NCI-H510A (cell line): ENCODE data around the gene APOL2.
"Not testable (repeated sequence)": the region's sequence is repeated elsewhere in the genome, so short reads cannot be mapped to it uniquely, and the experiment has no call there.

Experiments used
- DNase-seq: peaks from one replicate; lab custom pipeline; 2025; lab: John Stamatoyannopoulos, UW

The APOL2 gene, protein sequence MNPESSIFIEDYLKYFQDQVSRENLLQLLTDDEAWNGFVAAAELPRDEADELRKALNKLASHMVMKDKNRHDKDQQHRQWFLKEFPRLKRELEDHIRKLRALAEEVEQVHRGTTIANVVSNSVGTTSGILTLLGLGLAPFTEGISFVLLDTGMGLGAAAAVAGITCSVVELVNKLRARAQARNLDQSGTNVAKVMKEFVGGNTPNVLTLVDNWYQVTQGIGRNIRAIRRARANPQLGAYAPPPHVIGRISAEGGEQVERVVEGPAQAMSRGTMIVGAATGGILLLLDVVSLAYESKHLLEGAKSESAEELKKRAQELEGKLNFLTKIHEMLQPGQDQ

GRCh38 chr22:36239401-36240171 lies at the start of gene APOL2:
TSS of gene APOL2 (minus strand) at chr22:36239527. CDS start at chr22:36233162, 6,365 bp downstream.
- DNase-seq, result peak; percentile 74

DNA sequence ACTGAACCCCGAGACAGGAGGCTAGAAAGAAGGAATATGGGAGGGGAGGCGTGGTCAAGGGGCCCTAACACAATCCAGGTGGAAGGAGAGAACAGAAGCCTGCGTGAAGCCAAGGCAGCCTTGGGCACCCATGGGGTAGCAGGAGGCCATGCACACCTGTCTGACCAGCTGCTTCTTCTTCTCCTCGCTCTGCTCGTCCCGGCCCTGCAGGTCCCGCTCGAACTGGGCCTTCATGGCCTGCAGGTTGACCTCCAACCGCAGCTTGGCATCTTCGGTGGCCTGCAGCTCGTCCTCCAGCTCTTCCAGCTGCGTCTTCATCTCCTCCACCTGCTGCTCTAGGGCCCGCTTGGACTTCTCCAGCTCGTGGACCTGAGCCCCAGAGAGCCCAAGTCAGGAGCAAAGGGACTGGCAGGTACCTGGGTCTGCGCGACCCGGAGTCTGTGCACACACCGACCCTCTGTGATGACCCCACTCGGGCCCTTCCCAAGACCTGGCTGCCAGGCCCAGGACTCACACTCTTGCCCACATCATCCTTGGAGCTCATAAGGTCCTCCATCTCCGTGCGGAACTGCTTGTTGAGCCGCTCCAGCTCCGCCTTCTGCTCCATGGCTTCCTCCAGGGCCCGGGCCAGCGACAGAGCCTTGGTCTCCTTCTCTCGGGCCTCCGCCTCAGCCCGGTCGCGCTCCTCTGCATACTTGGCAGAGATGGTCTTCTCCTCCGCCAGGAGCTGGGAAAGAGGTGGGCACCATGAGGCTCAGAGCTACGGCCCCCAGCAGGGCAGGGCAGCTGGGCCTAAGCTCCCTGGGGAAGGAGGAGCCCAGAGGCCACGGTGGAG lies 49.5 kb upstream of the APOL2 start:
- no peak for DNase-seq

- no peak for DNase-seq
Measured at GRCh38 chr22:36287881-36288515, 48.7 kb upstream of the APOL2 start.

GRCh38 chr22:36286096-36286957 lies 47.0 kb upstream of the APOL2 start:
- peak; percentile 29 for DNase-seq

DNA sequence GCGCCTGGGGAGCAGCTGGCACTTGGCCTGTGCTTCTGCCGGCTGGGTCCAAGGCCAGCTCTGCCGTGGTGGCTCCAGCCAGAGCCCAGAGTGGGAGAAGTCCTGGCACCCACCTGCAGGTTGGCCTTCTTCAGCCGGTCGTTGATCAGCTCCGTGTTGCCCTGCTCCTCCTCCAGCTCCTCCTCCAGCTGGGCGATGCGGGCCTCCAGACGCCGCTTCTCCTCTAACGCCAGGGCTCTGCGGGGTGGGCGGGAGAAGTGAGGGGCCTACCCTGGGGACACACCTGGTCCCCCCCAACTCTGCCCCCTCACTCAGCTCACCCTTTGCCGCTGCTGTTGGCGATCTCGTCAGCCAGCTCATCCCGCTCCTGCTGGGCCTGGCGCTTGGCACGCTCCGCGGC lies 46.2 kb upstream of the APOL2 start:
- no peak for DNase-seq

GRCh38 chr22:36285017-36285416 lies 45.7 kb upstream of the APOL2 start:
- no peak for DNase-seq

DNA sequence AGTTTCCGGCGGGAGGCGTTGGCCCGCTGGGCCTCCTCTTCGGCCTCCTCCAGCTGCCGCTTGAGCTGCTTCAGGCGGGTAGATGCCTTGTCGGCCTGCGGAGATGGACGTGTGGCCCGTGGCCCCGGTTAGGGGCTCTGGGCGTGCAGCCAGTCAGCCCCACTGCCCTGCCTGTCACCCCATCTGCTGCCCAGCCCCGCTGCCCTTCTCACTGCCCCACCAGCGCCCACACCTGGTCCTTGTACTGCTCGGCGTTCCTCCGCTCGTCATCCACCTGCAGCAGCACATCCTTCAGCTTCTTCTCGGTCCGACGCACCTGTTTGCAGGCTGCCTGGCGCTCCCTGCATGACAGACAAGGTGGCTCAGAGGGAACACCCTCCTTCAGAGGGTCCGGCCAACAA lies 44.8 kb upstream of the APOL2 start:
- DNase-seq, result no peak

DNA sequence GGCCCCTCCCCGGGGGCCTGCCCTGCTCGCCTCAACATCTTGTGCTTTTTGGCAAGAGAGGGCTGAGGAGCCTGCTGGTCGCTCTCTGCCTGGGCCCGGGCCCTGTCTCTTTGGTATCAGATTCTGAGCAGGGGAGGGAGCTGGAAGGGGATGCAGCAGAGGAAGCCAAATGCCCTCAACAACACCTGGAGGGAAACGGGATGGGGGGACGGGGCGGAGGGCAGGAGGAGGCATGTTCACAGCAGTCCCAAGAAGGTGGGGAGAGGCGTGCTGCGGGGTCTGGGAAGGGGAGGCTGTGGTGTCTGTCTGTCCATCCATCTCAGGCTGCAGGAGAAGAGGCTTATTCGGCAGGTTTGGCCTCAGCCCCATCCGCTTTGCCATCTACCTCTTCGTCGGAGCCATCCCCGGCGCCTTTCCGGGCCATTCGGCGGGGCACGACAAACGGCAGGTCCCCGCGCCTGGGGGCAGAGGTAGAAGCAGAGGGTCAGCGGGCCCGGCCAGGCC lies 43.1 kb upstream of the APOL2 start:
- no peak for DNase-seq

DNA sequence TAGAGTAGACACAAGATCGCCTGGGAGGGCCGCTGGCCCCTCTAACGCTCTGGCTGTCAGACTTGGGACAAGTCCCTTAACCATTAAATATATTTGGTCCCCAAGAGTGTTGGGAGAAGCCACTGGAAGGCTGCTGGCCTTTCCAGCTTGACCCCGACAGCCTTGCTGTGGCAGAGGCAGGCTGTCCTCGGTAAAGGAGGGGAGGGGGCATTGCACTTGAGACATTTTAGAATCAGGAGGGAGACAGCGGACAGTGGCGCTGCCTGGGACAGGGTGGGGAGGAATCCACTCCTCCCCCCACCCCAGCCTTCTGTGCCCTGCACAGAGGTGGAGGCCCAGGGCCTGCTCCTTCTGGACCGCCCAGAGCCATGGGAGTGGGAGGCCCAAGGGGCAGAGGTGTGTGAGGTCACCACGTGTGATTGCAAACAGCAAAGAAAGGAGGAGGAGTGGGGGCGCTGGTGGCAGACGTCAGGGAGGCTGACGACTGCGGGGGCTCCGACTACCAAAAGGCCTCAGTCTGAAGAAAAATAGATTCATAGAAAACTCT lies 42.5 kb upstream of the APOL2 start:
- no peak for DNase-seq

- DNase-seq, result no peak
Measured at GRCh38 chr22:36280379-36280778, 41.1 kb upstream of the APOL2 start.

DNA sequence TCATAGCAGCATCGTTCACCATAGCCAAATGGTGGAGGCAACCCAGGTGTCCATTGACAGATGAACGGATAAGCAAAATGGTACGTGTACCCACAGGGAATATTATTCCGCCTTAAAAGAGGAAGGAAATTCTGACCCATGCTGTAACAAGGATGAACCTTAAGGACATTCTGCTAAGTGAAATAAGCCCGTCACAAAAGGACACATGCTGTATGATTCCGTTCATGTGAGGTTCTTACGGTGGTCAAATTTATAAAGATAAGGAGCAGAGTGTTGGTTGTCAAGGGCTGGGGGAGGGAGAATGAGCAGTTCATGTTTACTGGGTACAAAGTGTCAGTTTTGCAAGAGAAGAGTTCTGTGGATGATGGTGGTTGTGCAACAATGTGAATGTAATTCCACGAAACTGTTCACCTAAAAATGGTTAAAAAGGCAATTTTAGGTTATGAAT lies 39.9 kb upstream of the APOL2 start:
- DNase-seq, result no peak

- DNase-seq, result no peak
Measured at GRCh38 chr22:36277482-36278291, 38.4 kb upstream of the APOL2 start.

- no peak for DNase-seq
Measured at GRCh38 chr22:36274531-36274930, 35.2 kb upstream of the APOL2 start.

DNA sequence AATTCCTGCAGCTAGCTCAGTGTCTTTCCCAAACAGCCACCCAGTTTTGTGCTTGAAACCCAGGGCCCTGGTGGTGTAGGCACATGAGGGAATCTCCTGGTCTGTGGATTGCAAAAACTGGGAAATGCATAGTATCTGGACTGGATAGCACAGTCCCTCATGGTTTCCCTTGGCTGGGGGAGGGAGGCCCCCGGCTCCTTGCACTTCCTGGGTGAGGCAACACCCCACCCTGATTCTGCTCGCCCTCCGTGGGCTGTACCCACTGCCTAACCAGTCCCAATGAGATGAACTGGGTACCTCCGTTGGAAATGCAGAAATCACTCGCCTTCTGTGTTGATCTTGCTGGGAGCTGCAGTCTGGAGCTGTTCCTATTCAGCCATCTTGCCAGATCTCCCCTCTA lies 32.6 kb upstream of the APOL2 start:
- not testable (repeated sequence) for DNase-seq

- not testable (repeated sequence) for DNase-seq
Measured at GRCh38 chr22:36271231-36271630, 31.9 kb upstream of the APOL2 start.

- DNase-seq, result no peak
Measured at GRCh38 chr22:36267896-36268485, 28.7 kb upstream of the APOL2 start.

DNA sequence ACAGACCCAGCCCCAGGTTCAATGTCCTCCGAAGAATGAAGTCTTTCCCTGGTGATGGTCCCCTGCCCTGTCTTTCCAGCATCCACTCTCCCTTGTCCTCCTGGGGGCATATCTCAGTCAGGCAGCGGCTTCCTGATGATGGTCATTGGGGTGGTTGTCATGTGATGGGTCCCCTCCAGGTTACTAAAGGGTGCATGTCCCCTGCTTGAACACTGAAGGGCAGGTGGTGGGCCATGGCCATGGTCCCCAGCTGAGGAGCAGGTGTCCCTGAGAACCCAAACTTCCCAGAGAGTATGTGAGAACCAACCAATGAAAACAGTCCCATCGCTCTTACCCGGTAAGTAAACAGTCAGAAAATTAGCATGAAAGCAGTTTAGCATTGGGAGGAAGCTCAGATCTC lies 27.7 kb upstream of the APOL2 start:
- DNase-seq, result no peak

GRCh38 chr22:36263886-36264664 lies 24.7 kb upstream of the APOL2 start:
- not testable (repeated sequence) for DNase-seq
